Measurements from ENCODE around the gene AGBL5. TPM values are rescaled to one million over a fixed set of nuclear protein-coding genes. Genes with fewer than 3 reads are reported as not detected.

AGBL5 gene
- total and polyA plus RNA-seq, 2 of the 13 experiments (the other 11 are each of a cell fraction or from before 2014, with no cell fraction given): 55.9 to 73.3 TPM

- in situ Hi-C loops (cut with HindIII; ENCODE audit: extremely low pct_ligation_motif_present, low pct_unique_long_range_greater_than_20kb) (no loop called here), intact Hi-C loops (cut with micrococcal nuclease; ENCODE audit: unreplicated experiment) (no loop called here)
- H3K4me1 ChIP-seq (ENCODE audit: insufficient read depth, low read length): no peaks in the 10 kb centered on the region
- ChIA-PET CTCF (ENCODE audit: low intra/inter-chr PET ratio, low total read pairs) (interaction anchor here (1.1 kb wide), 1 partner anchor 90 kb away, joined by 5 read pairs; no protein-coding TSS in a partner anchor), POLR2A (interaction anchor here (1.0 to 2.0 kb wide), 6 partner anchors 10 to 92 kb away, joined by 3 to 8 read pairs (median 4); partner anchors contain the start of gene PREB)
- no peak for FAIRE-seq
- H3K79me2 ChIP-seq (ENCODE audit: insufficient read depth, low read length): no peaks in the 10 kb centered on the region
- H3K9me3 ChIP-seq (ENCODE audit: low read length): no peaks in the 10 kb centered on the region
- no peak overlapping the region for H3K4me2 ChIP-seq (ENCODE audit: low read depth, low read length)
- WGBS (ENCODE audit: low lambda C conversion rate): 85% methylated on average over 4 of the region's 5 CpGs
- H2AFZ ChIP-seq (ENCODE audit: low read length): no peak overlapping the region
- DNase-seq (ENCODE audit: low spot score): no peak
- no TSS peak for BruUV-seq (replicated peaks)
- no peaks in the 10 kb centered on the region for H4K20me1 ChIP-seq (ENCODE audit: insufficient read depth, low read length)
- no peak overlapping the region for H3K4me3 ChIP-seq (replicated peaks in 1 of 3; ENCODE audit: insufficient read depth in 1 of 3, low read depth in 2 of 3, low read length in 3 of 3)
- no peak overlapping the region for H3K9ac ChIP-seq (ENCODE audit: insufficient read depth, low read depth, low read length)
- H3K27ac ChIP-seq (ENCODE audit: extremely low read length, insufficient read depth, low read length): no peak overlapping the region
- ATAC-seq: peak; percentile 39
- no peaks in the 10 kb centered on the region for H3K27me3 ChIP-seq (ENCODE audit: control insufficient read depth in 1 of 2, insufficient read depth in 2 of 2, low read length in 2 of 2)
- peaks cover 2 to 24% of the 10 kb centered on the region in 2 experiments for H3K36me3 ChIP-seq (replicated peaks in 1 of 2; ENCODE audit: control insufficient read depth in 1 of 2, insufficient read depth in 2 of 2, low read length in 2 of 2)
- TF ChIP-seq ZNF687 (CRISPR knock-in tag; IDR thresholded peaks at IDR 0.05) (peak; percentile 9; the same call in 1 of the 2 replicates), GRHL1 (CRISPR knock-in tag; conservative IDR thresholded peaks at IDR 0.05) (no peak), ATF7-NPFF (CRISPR knock-in tag; IDR thresholded peaks at IDR 0.05; ENCODE audit: low read depth) (no peak), ZNF616 (CRISPR knock-in tag; IDR thresholded peaks at IDR 0.05; ENCODE audit: low read depth) (no peak), ZNF652 (CRISPR knock-in tag; IDR thresholded peaks at IDR 0.05; ENCODE audit: borderline replicate concordance, low read depth) (no peak), ZFP62 (CRISPR knock-in tag; IDR thresholded peaks at IDR 0.05) (no peak), KDM2A (CRISPR knock-in tag; IDR thresholded peaks at IDR 0.05; ENCODE audit: borderline replicate concordance, low read depth) (0 out of 2 replicates have a peak, but pooled peaks have one; percentile 15), PAF1 (CRISPR knock-in tag; IDR thresholded peaks at IDR 0.05) (no peak), ZNF263 (CRISPR knock-in tag; IDR thresholded peaks at IDR 0.05) (peak; percentile 93), ZNF672 (CRISPR knock-in tag; IDR thresholded peaks at IDR 0.05) (no peak), ZNF350 (CRISPR knock-in tag; IDR thresholded peaks at IDR 0.05; ENCODE audit: borderline replicate concordance, low read depth) (0 out of 2 replicates have a peak, but pooled peaks have one; percentile 20), ZNF232 (CRISPR knock-in tag; IDR thresholded peaks at IDR 0.05; ENCODE audit: borderline replicate concordance) (no peak), GABPA (IDR thresholded peaks at IDR 0.05; ENCODE audit: low read depth, low read length) (no peak), GABPA (CRISPR knock-in tag; IDR thresholded peaks at IDR 0.05; ENCODE audit: low read depth) (no peak)
Observed at GRCh38 chr2:27102329-27102728, 50.9 kb downstream of the AGBL5 start.

All from HepG2 (cell line).